Astrocyte of the spinal cord (primary cell): ENCODE results near the gene TNS1.

Experiments
- DNase-seq: peaks from one replicate; pipeline ENCODE4 v3.0.0; 2011; ENCODE audit warnings: low read depth, low spot score
- H3K4me3 ChIP-seq: 2 replicates; pipeline ENCODE4 v1.5.1; 2011; ENCODE audit warnings: low read depth, mild to moderate bottlenecking, low read length, moderate library complexity
- in situ Hi-C: cut with HindIII; loops from 2 replicates; pipeline ENCODE4 v1.10.0; 2017; ENCODE audit warnings: low sequenced_read_pairs
- TF ChIP-seq, protein P1 (sequence below): IDR thresholded peaks from 2 replicates; pipeline ENCODE4 v1.5.1; 2012; ENCODE audit warnings: low read depth, mild to moderate bottlenecking, low read length, inconsistent platforms

TNS1 gene

DNA sequence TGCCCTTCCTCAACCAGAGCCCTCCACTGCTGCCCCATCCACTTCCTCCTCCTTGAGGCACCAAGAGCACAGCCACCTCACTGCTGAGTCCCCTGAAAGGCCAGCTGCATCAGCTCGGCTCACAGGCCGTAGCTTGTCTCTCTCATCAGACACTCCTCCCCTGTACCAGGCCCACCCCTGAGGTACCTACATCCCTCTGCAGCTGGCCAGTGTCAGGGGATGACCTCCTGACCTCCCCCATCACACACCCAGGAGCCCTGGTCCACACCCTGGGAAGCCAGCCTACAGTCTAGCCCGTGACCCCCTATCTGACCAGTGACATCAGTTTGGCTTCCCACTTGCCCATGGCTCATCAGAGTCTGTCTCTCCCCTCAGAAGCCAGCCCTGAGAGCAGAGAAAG lies 205.6 kb downstream of the TNS1 start:
- TF ChIP-seq, protein P1, sequence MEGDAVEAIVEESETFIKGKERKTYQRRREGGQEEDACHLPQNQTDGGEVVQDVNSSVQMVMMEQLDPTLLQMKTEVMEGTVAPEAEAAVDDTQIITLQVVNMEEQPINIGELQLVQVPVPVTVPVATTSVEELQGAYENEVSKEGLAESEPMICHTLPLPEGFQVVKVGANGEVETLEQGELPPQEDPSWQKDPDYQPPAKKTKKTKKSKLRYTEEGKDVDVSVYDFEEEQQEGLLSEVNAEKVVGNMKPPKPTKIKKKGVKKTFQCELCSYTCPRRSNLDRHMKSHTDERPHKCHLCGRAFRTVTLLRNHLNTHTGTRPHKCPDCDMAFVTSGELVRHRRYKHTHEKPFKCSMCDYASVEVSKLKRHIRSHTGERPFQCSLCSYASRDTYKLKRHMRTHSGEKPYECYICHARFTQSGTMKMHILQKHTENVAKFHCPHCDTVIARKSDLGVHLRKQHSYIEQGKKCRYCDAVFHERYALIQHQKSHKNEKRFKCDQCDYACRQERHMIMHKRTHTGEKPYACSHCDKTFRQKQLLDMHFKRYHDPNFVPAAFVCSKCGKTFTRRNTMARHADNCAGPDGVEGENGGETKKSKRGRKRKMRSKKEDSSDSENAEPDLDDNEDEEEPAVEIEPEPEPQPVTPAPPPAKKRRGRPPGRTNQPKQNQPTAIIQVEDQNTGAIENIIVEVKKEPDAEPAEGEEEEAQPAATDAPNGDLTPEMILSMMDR: no peak
- no peak overlapping the region for H3K4me3 ChIP-seq
- DNase-seq: no peak
- in situ Hi-C loops: no loop called here

DNA sequence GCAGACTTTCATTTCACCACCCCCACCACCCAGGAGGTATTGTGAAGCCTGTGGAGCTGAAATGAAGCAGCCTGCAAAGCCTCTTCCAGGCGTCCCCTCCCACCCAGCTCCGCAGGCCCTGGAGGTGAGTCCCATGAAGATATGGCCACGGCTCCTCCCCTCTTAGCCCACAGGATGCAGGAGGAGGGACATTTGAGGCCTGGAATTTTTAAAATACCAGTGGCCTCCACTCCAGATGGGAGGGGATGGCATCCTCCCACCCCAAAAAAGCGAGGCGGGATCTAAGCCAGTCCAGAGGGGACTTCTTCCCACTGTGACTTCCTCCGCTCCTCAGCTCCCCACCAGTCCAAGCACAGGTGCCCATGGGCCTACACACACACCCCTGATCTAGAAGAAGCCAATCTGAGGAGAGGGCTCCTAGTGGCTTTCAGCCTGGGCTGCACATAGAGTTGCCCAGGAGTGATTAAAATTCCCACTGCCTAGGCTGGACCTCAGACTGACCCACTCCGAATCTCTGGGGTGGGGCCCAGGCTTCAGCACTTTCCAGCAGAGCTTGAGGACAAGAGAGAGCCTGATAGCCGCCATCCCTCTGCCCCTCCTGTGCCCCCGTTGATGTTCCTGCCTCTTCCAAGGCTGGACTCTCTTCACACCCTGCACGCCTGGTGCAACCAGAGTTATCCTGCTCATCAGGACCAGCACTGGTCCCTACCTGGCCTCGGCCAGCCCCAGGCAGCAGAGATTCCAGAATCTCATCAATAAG lies 206.9 kb downstream of the TNS1 start:
- TF ChIP-seq, protein P1: no peak
- H3K4me3 ChIP-seq: no peak overlapping the region
- in situ Hi-C loops: no loop called here
- DNase-seq: no peak

DNA sequence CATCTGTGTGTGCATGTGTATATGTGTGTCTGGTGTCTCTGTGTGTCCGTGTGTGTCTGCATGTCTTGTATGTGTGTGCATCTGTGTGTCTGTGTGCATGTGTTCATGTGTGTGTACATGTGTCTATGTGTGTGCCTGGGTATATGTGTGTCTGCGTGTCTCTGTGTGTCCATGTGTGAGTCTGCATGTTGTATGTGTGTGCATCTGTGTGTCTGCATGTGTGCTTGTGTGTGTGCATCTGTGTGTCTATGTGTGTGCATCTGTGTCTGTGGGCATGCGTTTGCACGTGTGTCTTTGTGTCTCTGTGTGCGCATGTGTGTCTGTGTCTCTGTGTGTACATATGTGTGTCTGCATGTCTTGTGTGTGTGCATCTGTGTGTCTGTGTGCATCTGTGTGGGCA lies 207.7 kb downstream of the TNS1 start:
- no peak for DNase-seq

DNA sequence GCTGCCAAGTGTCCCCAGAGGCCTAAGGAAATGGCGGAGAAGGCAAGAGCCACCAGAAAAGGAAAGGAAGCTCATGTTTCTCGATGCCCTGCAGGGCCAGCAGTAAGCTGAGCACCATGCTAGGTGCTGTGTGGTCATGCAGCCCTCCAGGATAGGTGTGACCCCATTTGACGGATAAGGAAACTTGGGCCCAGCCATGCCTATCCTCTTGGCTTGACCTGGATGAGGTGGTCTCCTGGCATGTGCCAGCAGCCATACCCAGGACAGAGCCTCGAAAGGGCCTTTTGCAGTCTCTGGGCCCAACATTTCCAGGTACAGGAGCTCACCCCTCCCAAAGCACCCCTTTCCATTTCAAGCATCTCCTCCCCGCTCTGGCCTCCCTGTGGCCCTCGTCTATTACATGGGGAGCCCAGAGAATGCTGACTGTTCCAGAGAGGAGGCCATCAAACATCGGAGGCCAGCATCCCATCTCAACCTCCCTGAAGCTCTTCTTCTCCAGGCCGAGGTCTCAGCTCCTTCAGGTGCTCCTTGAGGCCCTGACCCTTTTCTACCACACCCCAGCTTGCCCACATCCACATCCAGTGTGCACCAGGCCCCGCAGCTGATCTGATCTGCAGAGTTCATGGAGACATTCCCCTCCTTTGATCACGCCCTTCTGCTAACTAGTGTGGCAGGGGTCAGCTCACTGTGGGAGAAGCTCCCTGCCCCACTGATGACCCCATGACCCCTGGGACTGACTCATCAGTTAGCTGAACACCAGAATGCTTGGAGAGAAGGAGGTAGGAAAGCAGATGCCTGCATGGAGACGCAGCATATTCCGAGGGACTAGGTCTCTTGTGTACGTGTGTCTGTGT lies 208.4 kb downstream of the TNS1 start:
- in situ Hi-C loops: no loop called here
- TF ChIP-seq, protein P1: no peak
- H3K4me3 ChIP-seq: no peak overlapping the region
- no peak for DNase-seq

More for the DNA sequence above, 207.7 kb downstream of the TNS1 start:
- H3K4me3 ChIP-seq: no peak overlapping the region
- TF ChIP-seq, protein P1: no peak
- in situ Hi-C loops: no loop called here

DNA sequence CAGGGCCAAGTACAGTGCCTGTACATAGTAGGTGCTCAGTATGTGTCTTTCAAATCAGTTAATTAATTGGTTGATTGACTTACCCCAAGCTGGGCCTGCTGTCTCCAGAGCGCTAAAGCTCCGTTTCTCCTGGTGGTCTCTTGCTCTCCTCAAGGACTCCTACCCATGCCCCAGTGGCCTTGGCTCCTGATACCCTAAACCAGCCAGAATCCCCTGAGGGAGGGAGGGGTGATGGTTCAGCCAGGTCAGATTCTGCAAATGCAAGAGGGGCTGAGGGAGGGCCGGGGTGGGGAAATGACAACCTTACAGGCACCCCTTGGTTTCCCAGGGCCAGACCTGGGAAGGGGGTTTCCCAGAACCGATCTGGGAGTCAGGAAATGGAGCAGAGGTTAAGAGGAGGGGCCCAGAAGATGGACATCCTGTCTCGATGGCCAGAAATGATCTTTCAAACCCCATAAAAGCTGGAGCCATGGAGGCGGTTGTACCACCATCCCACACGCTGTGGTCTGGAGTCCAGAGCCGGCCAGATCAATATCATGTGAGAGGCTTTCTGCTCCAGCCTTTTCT lies 209.1 kb downstream of the TNS1 start:
- TF ChIP-seq, protein P1: no peak
- DNase-seq: no peak
- no peak overlapping the region for H3K4me3 ChIP-seq
- in situ Hi-C loops: no loop called here

DNA sequence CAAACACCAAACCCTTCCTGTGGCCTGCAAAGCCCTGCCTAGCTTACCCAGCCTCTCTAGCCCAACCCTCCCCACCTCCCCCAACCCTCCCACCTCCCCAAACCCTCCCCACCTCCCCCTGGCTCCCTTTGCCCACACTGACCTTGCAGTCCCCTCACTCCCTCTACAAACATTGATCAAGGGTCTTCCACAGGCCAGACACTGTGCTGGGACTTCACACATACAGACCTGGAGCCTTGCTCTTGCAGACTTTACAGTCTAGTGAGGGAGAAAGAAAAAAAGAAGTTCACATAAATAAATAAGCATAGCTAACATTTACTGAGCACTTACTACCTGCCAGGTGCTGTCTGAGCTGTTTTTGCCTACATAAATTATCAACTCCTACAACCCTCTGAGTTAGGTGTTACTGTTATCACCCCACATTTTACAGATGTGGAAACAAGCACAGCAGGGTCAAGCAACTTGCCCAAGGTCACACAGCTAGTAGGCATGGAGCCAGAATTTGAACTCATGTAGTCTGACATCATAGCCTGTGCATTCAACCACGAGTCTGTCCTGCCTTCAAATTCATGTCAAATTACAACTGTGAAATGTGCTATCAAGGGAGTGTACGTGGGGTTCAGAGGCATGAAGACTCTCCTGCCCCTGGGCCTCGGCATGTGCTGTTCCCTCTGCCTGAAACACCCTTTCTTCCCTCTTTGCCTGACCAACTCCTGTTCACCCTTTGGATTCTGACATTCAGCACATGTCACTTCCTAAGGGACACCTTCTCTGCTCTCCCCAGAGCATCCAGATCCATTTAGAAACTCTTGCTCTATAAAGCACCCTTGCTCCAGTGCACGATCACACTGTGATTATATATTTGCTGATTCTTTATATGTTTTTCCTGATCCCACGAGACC lies 209.9 kb downstream of the TNS1 start:
- H3K4me3 ChIP-seq: no peak overlapping the region
- no peak for DNase-seq
- TF ChIP-seq, protein P1: no peak
- in situ Hi-C loops: no loop called here
